Lung (tissue), 13 donors: ENCODE results near the gene LCE3D. TPM values are rescaled to one million over a fixed set of nuclear protein-coding genes. Genes with fewer than 3 reads are reported as not detected.
A peak's percentile ranks its signal among the peaks of the same experiment; 100 is the strongest.

Source experiments
- ATAC-seq: fragments of 200-7000 bp; cut with Tn5 transposase; one replicate; pipeline ENCODE4 v1.9.1; 2020; ENCODE audit warnings: moderate number of reproducible peaks; ENCODE audit not compliant: insufficient read depth, low FRiP score
- DNase-seq, 3 donors: peaks; one replicate each; pipeline ENCODE4 v3.0.0-alpha.2; 2013 to 2017
- H3K27ac ChIP-seq, 2 donors: one replicate each; pipeline ENCODE4 v1.5.1; 2013; ENCODE audit warnings: mild to moderate bottlenecking in 2 of 2, moderate library complexity in 2 of 2, control low read depth in 1 of 2, inconsistent platforms in 1 of 2, low read depth in 1 of 2, low read length in 1 of 2
- H3K27me3 ChIP-seq, 3 donors: one replicate each; pipeline ENCODE4 v1.5.1; 2013; ENCODE audit warnings: low read length in 2 of 3; ENCODE audit not compliant: control insufficient read depth in 3 of 3, insufficient read depth in 3 of 3
- H3K36me3 ChIP-seq, 4 donors: one replicate each; pipeline ENCODE4 v1.5.1; 2013; ENCODE audit warnings: low read length in 4 of 4, mild to moderate bottlenecking in 1 of 4, moderate library complexity in 1 of 4; ENCODE audit not compliant: control insufficient read depth in 4 of 4, insufficient read depth in 4 of 4
- H3K4me1 ChIP-seq, 5 donors: one replicate each; pipeline ENCODE4 v1.5.1; 2013; ENCODE audit warnings: low read length in 5 of 5, mild to moderate bottlenecking in 2 of 5, moderate library complexity in 1 of 5; ENCODE audit not compliant: control insufficient read depth in 5 of 5, insufficient read depth in 5 of 5
- H3K4me3 ChIP-seq: one replicate; pipeline ENCODE4 v1.5.1; 2013; ENCODE audit warnings: mild to moderate bottlenecking, control low read depth, moderate library complexity
- H3K9ac ChIP-seq, 2 donors: one replicate each; pipeline ENCODE4 v1.5.1; 2013; ENCODE audit warnings: low read length in 2 of 2, control low read depth in 1 of 2; ENCODE audit not compliant: insufficient read depth in 1 of 2
- H3K9me3 ChIP-seq, 4 donors: one replicate each; pipeline ENCODE4 v1.5.1; 2013; ENCODE audit warnings: low read length in 3 of 4, mild to moderate bottlenecking in 1 of 4, moderate library complexity in 1 of 4; ENCODE audit not compliant: control insufficient read depth in 4 of 4, insufficient read depth in 3 of 4
- CTCF ChIP-seq: IDR thresholded peaks from 2 replicates; pipeline ENCODE4 v1.5.1; 2012; ENCODE audit warnings: mild to moderate bottlenecking; ENCODE audit errors: control extremely low read depth, extremely low read depth
- WGBS, 2 donors: extraction: QIAGEN DNeasy Blood & Tissue Kit; methylation state at CpG; one replicate each; pipeline ENCODE4 v1.1.7; 2013; 5-methylcytosine and 5-hydroxymethylcytosine counted together
- polyA plus RNA-seq, 2 donors: library from polyadenylated mRNA; stranded (reverse); fragments of 200-250 nt; gene quantifications; one replicate each; pipeline ENCODE4 v1.2.1, GENCODE V29; 2013
- small RNA-seq: library from RNA; depleted of rRNA; stranded (forward); fragments of <200 nt; gene quantifications from one replicate; pipeline ENCODE3, GENCODE V24; 2014; ENCODE audit warnings: low replicate concordance
- total RNA-seq, 2 donors: library from RNA; depleted of rRNA in 1 of 2; stranded (reverse); fragments of >200 nt in 1 of 2; gene quantifications; one replicate each; pipeline ENCODE4 v1.2.1, GENCODE V29; 2014 to 2021
- donor health status: control.
- donor health status: control.
- donor health status: Bipolar disorder and iron deficiency.
- donor health status: healthy.
- donor health status: DM: yes; HTN: yes; CAD: no.

Gene LCE3D
- total and polyA plus RNA-seq, 4 donors: not detected

DNA sequence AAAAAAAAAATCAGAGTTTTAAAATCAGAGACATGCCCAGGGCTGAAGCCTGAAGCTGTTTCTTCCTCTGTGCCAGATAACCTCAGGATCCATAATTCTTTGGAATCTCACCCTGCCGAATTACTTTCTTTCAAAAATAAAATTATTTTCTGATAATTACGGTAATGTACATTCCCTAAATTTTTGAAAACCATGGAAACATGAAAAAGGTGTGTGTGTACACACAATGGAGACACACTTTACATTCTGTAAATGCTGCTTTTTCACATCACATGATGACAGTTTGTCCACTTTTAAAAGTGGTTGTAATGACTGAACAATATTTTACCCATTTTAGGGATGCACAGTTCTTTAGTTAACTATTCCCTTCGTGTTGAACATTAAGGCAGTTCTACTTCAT lies 44.5 kb downstream of the LCE3D start:
- Histone ChIP-seq H3K27me3 (no peaks in the 10 kb centered on the region), H3K9ac (no peak overlapping the region), H3K9me3 (no peaks in the 10 kb centered on the region), H3K4me3 (no peak overlapping the region), H3K36me3 (no peaks in the 10 kb centered on the region), H3K4me1 (no peaks in the 10 kb centered on the region), H3K27ac (no peak overlapping the region)
- no peak for ATAC-seq
- 73 to 74% methylated on average over 3 of the region's 3 CpGs for WGBS, 2 donors
- DNase-seq: no peak
- TF ChIP-seq CTCF: no peak

- H3K27me3 ChIP-seq: no peaks in the 10 kb centered on the region
- H3K36me3 ChIP-seq: no peaks in the 10 kb centered on the region
- no peak overlapping the region for H3K9ac ChIP-seq
- ATAC-seq (no peak), DNase-seq (peak in 1 of 3 donors; percentile 4)
- H3K4me1 ChIP-seq: no peaks in the 10 kb centered on the region
- no peaks in the 10 kb centered on the region for H3K9me3 ChIP-seq
- H3K27ac ChIP-seq: no peak overlapping the region
- no peak for TF ChIP-seq CTCF
- WGBS, 2 donors: 25 to 26% methylated on average over 7 of the region's 7 CpGs
- no peak overlapping the region for H3K4me3 ChIP-seq
Measured at GRCh38 chr1:152533327-152533938, 46.9 kb downstream of the LCE3D start.

Small RNA genes lying within 50 kb of the gene (small RNA-seq; reads per million reads assigned to genes)
- gene LCE3A (not detected), gene LCE3B (not detected)

Other genes starting within 250 kb of the LCE3D start
- not detected for gene FLG2, start 220.5 kb downstream of the LCE3D start, total RNA-seq
- not detected for gene FLG2, start 220.5 kb downstream of the LCE3D start, polyA plus RNA-seq
- gene CRNN, start 166.3 kb downstream of the LCE3D start, total RNA-seq: not detected
- under 1 TPM; 0.22 to 0.31 TPM for gene CRNN, start 166.3 kb downstream of the LCE3D start, polyA plus RNA-seq
- not detected for gene LCE5A, start 69.7 kb downstream of the LCE3D start, total RNA-seq
- under 1 TPM in 1 of 2 donors, not detected in 1; 0.07 TPM for gene LCE5A, start 69.7 kb downstream of the LCE3D start, polyA plus RNA-seq
- gene CRCT1, start 66.0 kb downstream of the LCE3D start, total RNA-seq: not detected
- gene CRCT1, start 66.0 kb downstream of the LCE3D start, polyA plus RNA-seq: not detected
- gene LCE3E, start 13.7 kb downstream of the LCE3D start, total RNA-seq: not detected
- gene LCE3E, start 13.7 kb downstream of the LCE3D start, polyA plus RNA-seq: not detected
- gene LCE3C, start 19.7 kb upstream of the LCE3D start, total RNA-seq: not detected
- gene LCE3C, start 19.7 kb upstream of the LCE3D start, polyA plus RNA-seq: not detected
- gene LCE3B, start 33.3 kb upstream of the LCE3D start, total RNA-seq: not detected
- not detected for gene LCE3B, start 33.3 kb upstream of the LCE3D start, polyA plus RNA-seq
- gene LCE3A, start 42.6 kb upstream of the LCE3D start, total RNA-seq: not detected
- gene LCE3A, start 42.6 kb upstream of the LCE3D start, polyA plus RNA-seq: not detected
- gene LCE2D, start 82.9 kb upstream of the LCE3D start, total RNA-seq: not detected
- not detected for gene LCE2D, start 82.9 kb upstream of the LCE3D start, polyA plus RNA-seq
- gene LCE2C, start 94.8 kb upstream of the LCE3D start, total RNA-seq: not detected
- not detected for gene LCE2C, start 94.8 kb upstream of the LCE3D start, polyA plus RNA-seq
- not detected for gene LCE2B, start 105.6 kb upstream of the LCE3D start, total RNA-seq
- gene LCE2B, start 105.6 kb upstream of the LCE3D start, polyA plus RNA-seq: not detected
- gene LCE2A, start 117.8 kb upstream of the LCE3D start, total RNA-seq: not detected
- gene LCE2A, start 117.8 kb upstream of the LCE3D start, polyA plus RNA-seq: not detected
- not detected for gene LCE4A, start 127.6 kb upstream of the LCE3D start, total RNA-seq
- gene LCE4A, start 127.6 kb upstream of the LCE3D start, polyA plus RNA-seq: not detected
- not detected for gene KPRP, start 177.5 kb upstream of the LCE3D start, total RNA-seq
- not detected for gene KPRP, start 177.5 kb upstream of the LCE3D start, polyA plus RNA-seq
- not detected for gene LCE1F, start 194.6 kb upstream of the LCE3D start, total RNA-seq
- not detected for gene LCE1F, start 194.6 kb upstream of the LCE3D start, polyA plus RNA-seq
- not detected for gene LCE1E, start 205.7 kb upstream of the LCE3D start, total RNA-seq
- gene LCE1E, start 205.7 kb upstream of the LCE3D start, polyA plus RNA-seq: not detected
- gene LCE1D, start 216.2 kb upstream of the LCE3D start, total RNA-seq: not detected
- not detected for gene LCE1D, start 216.2 kb upstream of the LCE3D start, polyA plus RNA-seq
- not detected for gene LCE1C, start 226.1 kb upstream of the LCE3D start, total RNA-seq
- not detected for gene LCE1C, start 226.1 kb upstream of the LCE3D start, polyA plus RNA-seq
- gene LCE1B, start 231.5 kb upstream of the LCE3D start, total RNA-seq: not detected
- not detected for gene LCE1B, start 231.5 kb upstream of the LCE3D start, polyA plus RNA-seq
- not detected for gene LCE1A, start 247.0 kb upstream of the LCE3D start, total RNA-seq
- gene LCE1A, start 247.0 kb upstream of the LCE3D start, polyA plus RNA-seq: not detected